Bone marrow (tissue), 2 donors: ENCODE measurements around the gene GIN1.

Experiments
- DNase-seq, 2 donors: peaks; one replicate each; lab custom pipeline; 2025; lab: John Stamatoyannopoulos, UW

The GIN1 gene

GRCh38 chr5:103036601-103037000, 83.3 kb downstream of the GIN1 start:
- no peak for DNase-seq
